Measurements from ENCODE around the gene ADPGK.

The ADPGK gene

GRCh38 chr15:72787526-72787925 is 4.0 kb upstream of the ADPGK start:
- DNase-seq = no peak

DNA sequence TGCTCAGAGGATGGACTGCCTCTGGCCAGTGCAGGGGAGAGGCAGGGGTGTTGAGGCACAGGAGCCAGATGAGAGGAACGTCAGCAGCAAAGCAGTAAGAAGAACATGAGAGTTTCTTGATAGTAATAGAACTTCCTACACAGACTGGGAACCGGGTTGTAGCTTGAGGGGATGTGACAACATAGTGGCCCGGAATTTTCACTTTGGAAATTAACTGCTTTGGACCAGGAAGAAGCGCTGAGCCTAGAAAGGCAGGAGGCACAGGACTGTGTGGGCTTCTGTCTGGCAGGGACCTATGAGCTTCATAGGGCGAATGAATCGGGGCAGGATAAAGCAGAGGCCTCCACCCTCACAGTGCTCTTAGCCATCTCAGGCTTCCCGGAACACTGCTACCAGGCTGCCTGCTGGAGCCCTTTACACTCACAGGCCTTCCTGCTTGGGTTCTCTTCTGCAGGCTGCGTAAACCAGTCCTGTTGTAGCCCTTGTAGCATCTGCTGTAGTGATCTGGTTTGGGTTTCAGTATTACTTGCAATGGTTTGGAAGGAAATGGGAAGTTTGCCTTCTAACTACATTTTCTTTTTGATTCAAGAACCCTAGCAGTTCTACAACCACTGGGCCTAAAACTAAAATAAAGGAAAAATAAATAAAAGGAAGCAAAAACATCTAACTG is 3.3 kb upstream of the ADPGK start:
- DNase-seq = peak; percentile 10

GRCh38 chr15:72786242-72786641 is 2.7 kb upstream of the ADPGK start:
- no peak for DNase-seq

DNA sequence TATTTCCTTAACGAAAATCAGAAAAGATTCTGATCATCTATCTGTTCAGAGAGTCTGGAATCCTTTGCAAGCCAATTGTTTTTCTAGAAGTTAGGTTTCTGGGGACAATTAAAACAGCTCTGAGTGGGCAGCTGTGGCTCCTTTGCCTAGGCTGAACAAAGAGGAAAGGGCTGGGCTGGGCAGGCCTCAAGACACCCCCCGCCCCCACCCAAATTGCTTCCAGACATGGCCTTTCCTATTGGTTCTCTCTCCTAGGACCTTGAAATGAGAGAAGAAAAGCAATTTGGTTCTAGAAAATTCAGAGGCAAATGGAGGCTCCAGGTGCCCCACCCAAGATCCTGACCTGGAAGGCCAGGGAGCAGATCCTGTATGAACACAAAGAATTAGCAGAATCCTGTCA is 2.3 kb upstream of the ADPGK start:
- DNase-seq = no peak

- DNase-seq = peak; percentile 79
Measured at GRCh38 chr15:72785432-72785831, 1.9 kb upstream of the ADPGK start.

- no peak for DNase-seq
Measured at GRCh38 chr15:72784456-72784876, 908 bp upstream of the ADPGK start.

DNA sequence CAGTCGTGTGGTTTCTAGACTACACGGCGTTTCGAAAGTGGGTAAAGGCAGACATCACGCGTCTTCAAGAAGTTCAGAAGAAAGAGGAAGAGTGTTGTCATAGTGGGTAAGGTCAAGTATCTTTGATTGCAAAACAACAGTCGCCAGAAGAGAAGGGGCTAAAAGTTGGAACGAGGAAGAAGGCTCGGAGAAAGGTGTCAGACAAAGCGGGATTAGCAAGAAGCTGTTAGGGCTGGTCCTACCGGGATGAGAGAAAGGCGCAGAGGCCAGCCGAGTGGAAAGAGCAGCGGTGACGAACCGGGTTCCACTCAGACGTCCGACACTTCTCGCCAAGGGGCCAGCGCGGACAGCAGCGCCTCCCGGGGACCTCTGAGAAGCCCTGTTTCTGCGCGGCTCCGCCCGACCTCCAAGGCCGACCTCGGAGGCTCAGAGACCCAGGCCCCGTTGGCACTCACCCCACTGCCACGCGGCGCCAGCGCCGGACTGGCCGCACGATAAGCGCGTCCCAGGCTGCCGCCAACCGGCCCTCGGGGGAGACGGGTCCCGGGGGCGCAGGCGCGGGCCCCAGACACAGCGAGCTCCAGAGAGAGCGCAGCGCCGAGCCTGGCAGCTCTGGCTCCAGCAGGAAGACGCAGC is 436 bp downstream of the ADPGK start:
- DNase-seq = peak; percentile 47

DNA sequence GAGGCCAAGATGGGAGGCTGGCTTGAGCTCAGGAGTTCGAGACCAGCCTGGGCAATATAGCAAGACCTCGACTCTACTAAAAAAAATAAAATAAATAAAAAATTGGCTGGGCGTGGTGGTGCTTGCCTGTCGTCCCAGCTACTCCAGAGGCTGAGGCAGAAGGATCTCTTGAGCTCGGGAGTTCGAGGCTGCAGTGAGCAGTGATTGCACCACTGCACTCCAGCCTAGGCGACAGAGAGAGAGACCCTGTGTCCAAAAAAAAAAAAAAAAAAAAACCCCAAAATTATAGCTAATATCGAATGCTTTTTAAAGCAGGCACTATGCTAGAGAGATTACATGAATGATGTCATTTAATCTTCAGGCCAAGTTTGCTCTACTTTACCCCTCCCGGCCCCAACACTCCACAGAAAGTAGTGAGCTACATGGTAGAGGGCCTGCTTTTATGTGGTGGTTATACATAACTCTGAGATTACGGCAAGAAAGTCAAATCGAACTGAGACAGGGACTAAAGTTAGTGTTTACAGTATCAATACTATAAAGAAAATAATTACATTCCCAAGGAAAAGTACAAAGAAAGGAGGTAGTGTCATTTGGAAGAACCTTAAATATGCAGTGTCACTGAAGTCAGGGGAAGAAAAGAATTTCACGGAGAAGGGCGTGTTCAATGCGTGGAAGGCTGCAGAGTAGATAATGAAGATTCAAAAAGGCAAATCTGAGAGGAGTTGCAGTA is 1.1 kb downstream of the ADPGK start:
- peak; percentile 15 for DNase-seq

GRCh38 chr15:72781631-72782030 is 1.9 kb downstream of the ADPGK start:
- no peak for DNase-seq

- no peak for DNase-seq
Measured at GRCh38 chr15:72778796-72779195, 4.8 kb downstream of the ADPGK start.

GRCh38 chr15:72774696-72775383 is 8.7 kb downstream of the ADPGK start:
- no peak for DNase-seq

DNA sequence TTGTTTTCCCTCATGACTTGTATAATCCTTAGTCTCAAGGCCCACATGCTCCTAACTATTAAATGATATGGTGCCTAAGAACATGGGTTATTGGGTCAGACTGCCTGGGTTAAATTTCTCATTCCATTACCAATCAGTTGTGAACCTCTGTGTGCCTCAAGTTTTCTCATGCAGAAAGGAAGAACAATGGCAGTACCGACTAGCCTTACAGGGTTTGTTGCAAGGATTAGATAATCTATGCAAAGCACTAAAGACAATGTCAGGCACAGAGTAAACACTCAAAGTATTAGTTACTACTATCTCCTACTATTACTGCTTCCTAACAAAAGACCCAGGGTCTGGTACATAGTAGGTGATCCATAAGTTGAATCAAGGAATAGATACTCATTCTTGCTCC is 12.2 kb downstream of the ADPGK start:
- DNase-seq = no peak

DNA sequence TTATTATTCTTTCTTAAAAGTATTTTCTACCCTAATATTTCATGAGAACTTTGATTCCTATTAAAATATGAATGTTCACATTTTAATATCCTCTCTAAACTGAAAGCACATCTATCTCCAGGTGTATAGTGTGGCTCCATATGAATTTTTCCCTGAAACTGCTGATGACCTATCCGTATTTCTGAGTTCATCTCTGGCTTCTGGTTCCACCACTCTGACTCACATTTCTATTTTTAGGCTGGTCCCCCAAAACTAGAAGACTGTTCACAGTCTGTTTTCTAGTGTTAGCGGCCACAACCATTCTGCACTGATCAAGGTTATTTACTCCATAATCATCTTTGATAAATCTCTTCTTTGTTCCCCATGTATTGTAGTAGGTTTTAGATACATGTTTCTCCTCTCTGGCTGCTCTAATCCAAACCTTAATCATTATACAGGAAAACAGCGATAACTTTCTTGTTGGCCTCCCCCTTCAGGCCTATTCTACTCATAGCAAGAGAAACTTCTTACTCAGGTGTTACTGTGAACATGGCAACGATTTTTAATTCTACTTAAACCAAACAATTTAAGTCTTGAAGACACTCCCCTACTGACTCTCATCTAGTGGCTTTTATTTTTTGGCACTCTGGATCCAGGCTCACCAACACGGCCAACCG is 12.8 kb downstream of the ADPGK start:
- DNase-seq = no peak

DNA sequence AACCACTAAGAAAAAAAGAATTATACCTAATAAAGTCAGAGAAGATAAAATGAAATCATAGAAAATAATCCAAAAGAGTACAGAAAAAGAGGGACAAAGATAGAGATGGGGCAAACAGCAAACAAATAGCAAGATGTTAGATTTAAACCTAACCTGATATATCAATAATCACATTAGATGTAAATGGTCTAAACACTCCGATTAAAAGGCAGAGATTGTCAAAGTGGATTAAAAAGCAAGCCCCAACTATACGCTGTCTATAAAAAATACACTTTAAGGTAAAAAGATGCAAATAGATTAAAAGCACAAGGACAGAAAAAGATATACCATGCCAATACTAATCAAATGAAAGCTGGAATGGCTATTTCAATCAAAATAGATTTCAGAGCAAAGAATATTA is 16.8 kb downstream of the ADPGK start:
- no peak for DNase-seq

DNA sequence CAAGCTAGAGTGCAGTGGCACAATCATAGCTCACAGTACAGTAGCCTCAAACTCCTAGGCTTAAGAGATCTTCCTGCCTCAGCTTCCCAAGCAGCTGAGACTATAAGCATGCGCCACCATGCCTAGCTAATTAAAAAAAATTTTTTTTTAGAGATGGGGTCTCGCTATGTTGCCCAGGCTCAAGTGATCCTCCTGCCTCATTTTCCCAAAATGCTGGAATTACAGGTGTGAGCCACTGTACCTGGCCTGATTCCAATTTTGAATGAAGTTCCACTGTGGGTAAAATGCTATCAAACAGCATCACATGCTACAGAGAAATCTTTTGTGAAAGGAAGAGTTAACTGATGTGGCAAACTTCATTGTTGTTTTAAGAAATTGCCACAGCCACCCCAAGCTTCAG is 17.5 kb downstream of the ADPGK start:
- no peak for DNase-seq

DNA sequence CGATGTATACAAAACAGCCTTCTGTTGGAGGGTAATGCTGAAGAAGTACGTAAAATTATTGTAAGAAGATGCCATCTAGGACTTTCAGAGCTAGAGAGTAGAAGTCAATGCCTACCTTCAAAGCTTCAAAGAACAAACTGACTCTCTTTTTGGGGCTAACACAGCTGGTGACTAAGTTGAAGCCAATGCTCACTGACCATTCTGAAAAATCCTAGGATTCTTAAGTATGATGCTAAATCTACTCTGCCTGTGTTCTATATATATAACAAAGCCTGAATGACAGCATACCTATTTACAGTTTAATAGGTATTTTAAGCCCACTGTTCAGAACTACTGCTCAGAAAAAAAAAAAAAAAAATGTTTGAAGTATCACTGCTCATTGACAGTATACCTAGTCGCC is 18.9 kb downstream of the ADPGK start:
- DNase-seq = no peak

- DNase-seq = no peak
Measured at GRCh38 chr15:72760590-72761260, 22.8 kb downstream of the ADPGK start.

- no peak for DNase-seq
Measured at GRCh38 chr15:72758182-72758581, 25.4 kb downstream of the ADPGK start.

DNA sequence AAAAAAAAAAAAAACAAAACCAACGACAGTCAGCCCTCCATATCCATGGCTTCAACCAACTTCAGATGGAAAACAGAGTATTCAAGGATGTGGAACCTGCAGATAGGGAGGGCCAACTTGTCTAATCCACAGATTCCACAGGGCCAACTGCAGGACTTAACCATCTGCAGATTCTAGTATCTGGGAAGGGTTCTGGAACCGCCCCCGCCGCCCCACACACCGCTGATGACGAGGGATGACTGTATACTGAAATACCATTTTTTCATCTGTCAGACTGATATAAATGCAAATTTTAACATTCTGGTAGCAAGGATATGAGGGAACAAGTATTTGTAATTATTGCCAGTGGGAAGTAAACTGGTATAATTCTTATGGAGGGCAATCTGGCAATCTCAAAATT is 29.5 kb downstream of the ADPGK start:
- no peak for DNase-seq

DNA sequence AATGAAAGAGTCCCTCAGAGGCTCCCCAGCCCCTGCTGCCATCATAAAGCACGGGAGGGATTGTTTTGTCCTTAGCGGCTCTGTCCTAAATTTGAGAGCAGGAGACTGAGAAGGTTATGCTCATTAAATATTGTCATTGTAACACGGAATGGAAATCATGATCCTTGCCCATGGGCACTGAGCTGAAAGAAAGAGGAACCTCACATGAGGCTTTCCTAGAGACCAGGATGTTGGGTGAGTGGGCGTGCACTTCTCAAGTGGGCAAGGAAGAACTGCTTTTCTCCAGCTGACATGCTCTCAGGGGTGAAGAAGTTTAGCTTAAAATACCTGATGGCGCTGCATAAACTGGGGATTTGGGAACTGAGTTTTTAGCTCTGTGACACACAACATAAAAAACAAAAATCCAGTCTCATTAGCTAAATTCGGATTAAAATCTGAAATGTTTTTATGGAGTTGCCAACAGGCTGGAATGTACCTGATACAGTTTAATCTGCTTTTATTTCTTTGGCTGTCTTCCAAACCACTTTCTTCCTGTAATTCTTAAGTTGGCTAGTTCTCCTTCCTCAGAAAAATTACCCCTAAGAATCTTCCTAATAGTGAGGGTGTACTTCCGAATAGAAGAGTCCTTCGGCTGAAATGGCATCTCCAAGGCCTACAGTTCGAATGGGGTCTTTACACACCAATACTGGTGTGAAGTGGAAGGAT is 31.7 kb downstream of the ADPGK start:
- no peak for DNase-seq

DNA sequence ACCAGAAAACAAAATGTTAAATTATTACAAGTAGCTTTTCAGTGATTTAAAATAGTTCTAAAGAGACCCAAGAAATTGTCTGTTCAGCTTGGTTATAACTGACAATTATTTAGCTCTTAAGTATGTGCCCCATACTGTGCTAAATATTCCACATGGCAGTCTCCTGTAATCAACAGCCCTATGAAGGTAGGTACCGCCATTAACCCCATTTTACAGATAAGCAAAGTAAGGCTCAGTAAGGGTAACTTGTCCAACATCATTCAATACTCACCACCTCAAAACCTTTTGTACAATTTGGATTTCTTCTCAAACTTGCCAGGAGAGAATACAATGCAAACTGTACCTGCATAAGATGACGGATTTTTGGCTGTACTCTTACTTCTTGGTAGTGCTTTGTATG is 33.9 kb downstream of the ADPGK start:
- DNase-seq = no peak

- no peak for DNase-seq
Measured at GRCh38 chr15:72740219-72740618, 43.3 kb downstream of the ADPGK start.

Measured in activated naive CD4-positive, alpha-beta T cell treated with Interleukin-2 at 50 U/mL for 16 hours (primary cell).